GM21737 (cell line): ENCODE measurements around the gene GIMAP2.

ENCODE experiments used
- ATAC-seq: cut with Tn5 transposase; IDR thresholded peaks from one replicate; pipeline ENCODE4 v1.9.1; 2021; ENCODE audit warnings: mild to moderate bottlenecking, moderate library complexity; ENCODE audit not compliant: unreplicated experiment

The GIMAP2 gene

DNA sequence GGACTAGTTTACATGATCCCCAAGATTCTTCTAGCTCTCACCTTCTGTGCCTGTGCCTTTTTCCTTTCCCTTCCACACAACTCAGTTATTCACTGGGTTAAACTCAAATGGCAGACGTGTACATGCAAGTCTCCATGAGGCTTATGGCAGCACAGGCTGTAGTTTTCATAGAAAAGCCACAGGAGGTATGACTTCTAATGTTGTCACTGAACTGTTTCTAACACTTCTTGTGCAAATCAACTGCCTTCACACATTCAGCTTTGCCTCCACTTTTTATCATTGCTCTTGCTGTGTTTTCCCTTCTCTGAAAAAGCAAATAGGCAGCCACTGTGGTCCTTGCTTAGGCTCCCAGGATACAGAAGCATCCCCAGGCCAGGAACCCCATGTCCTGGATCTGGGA lies 46.4 kb downstream of the GIMAP2 start:
- ATAC-seq, result no peak

- no peak for ATAC-seq
Observed at GRCh38 chr7:150732786-150733481, 47.4 kb downstream of the GIMAP2 start.

DNA sequence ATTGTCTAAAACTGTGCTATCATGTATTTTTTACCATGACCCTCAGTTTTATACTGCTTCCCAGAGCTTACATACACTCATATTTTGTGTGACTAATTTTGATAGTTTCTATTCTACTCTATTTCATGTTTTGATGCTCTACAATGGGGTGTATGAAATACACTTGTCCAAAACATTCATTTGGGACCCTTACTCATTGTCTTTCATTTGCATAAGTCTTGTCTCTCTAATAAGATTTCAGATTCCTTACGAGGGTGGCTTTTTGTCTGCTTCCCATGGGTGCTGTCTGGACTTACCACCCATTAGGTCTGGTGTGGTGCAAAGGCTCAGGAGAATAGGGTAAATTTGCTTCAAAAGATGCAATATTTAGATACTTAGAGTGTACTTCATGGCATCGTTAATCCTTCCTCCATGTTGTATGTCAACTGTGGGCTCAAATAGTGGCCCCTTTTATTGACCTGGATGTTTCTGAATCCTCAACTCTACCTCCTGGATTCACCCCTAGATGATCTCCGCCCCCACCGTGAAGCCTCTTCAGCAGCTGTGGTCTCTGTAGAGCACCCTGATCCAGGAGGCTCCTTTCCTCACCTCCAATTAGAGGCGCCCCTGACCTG lies 48.1 kb downstream of the GIMAP2 start:
- ATAC-seq, result no peak

DNA sequence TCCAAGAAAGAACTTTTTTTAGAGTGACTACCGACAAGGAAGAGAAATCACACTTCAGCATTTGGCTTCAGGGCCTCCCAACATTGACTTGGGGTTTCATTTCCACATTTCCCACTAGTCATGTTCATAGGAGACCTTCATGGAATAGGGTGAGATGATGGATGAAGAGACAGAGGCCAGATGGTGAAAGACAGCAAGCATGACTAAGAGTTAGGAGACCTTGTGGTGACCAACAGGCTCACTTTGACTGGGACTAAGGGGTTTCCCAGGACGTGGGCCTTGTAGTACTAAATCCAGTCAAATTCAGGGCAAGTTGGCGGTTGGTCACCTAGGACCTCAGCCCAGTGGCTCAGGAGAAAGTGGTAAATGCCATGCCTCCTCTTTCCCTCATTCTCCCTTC lies 48.7 kb downstream of the GIMAP2 start:
- no peak for ATAC-seq

- no peak for ATAC-seq
Observed at GRCh38 chr7:150735596-150736358, 50.3 kb downstream of the GIMAP2 start.

GRCh38 chr7:150736864-150737263 lies 51.4 kb downstream of the GIMAP2 start:
- no peak for ATAC-seq

DNA sequence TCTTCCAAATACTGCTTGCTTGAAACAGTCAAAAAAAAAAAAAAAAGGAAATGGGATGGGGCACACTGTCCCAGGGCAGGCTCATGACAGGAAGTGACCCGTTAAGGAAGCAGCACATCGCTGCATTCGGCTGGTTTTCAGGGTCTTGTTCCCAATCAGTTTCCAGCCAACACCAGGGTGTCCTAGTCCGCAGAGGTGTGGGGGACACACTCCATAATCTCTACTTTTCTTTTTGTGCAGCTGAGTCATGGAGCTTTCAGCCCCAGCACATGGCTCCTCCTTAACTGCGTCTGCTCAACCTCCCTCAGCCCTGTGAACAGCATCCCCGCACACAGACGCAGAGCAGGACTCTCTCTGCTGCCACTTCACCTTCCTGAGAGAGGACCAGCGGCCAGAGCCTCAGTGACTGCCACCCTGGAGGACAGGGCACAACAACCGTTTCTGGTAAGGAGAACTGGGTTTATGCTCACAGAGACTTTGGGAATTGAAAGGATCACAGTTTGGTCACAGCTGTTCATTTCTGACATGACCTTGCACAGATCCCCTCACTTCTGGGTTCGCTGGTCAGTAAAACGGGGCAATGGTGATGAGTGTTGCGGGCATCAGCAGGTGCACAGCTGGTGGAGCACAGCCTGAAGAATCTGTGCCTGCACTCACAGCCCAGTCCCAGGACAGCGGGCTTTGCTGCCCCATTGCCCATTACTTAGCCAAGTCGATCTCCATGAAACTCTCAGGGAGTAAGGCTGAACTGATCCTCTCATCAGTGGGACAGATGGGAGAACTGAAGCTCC lies 52.0 kb downstream of the GIMAP2 start, which contains the start of gene GIMAP5:
GIMAP5 (plus strand) TSS at position 154 of the 791 bp plus-strand sequence. CDS start 3,467 bp downstream, outside the sequence.
- peak; percentile 73 for ATAC-seq

DNA sequence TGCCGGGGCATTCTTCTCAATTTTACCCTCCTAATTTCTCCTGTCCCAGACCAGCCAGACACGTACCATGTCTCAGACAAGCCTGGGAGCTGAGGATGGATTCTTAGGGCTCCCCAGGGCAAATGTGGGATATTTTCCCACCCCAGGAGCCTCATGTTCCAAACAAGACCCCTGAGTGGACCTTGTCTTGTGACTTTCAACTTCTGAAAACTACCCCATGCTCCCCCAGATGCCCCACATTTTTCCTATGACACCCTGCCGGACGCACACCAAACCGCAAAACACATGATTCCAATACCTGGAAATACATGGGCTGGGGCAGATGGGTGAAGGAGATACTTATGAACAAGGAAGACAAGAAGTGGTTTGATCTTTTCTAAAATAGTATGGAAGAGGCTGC lies 52.6 kb downstream of the GIMAP2 start:
- no peak for ATAC-seq

DNA sequence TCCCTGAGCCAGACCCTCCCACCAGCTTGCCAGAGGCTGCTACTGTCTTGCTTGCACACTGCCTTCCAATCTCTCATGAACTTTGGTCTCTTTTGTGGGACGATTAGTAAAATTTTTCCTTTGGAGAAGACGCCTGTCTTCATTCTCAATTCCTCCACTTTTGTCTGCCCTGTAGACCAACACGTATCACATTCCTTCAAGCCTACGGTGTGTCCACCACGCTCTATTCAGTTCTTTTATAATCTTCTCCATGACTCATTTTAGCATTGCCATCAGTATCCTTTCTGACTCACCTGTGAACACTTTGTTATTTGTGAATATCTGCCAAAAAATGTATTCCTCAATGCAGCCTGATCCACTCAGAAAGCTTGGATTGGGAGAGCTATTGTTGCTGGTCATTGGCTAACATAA lies 53.1 kb downstream of the GIMAP2 start:
- no peak for ATAC-seq

- no peak for ATAC-seq
Observed at GRCh38 chr7:150739033-150739432, 53.5 kb downstream of the GIMAP2 start.

- no peak for ATAC-seq
Observed at GRCh38 chr7:150740053-150740452, 54.5 kb downstream of the GIMAP2 start.

DNA sequence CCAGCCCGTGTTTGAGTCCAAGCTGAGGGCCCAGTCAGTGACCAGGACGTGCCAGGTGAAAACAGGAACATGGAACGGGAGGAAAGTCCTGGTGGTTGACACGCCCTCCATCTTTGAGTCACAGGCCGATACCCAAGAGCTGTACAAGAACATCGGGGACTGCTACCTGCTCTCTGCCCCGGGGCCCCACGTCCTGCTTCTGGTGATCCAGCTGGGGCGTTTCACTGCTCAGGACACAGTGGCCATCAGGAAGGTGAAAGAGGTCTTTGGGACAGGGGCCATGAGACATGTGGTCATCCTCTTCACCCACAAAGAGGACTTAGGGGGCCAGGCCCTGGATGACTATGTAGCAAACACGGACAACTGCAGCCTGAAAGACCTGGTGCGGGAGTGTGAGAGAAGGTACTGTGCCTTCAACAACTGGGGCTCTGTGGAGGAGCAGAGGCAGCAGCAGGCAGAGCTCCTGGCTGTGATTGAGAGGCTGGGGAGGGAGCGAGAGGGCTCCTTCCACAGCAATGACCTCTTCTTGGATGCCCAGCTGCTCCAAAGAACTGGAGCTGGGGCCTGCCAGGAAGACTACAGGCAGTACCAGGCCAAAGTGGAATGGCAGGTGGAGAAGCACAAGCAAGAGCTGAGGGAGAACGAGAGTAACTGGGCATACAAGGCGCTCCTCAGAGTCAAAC lies 56.9 kb downstream of the GIMAP2 start:
- no peak for ATAC-seq
